Measurements from ENCODE around the gene PDIA4.
"Not testable (repeated sequence)": the region's sequence is repeated elsewhere in the genome, so short reads cannot be mapped to it uniquely, and the experiment has no call there.

GRCh38 chr7:148979072-148979471, 49.2 kb downstream of the PDIA4 start:
- not testable (repeated sequence) for TF ChIP-seq CTCF, POLR2A (IDR thresholded peaks at IDR 0.05)

Measured in uterus (tissue), 2 donors.